ENCODE data around the gene PATJ.

DNA sequence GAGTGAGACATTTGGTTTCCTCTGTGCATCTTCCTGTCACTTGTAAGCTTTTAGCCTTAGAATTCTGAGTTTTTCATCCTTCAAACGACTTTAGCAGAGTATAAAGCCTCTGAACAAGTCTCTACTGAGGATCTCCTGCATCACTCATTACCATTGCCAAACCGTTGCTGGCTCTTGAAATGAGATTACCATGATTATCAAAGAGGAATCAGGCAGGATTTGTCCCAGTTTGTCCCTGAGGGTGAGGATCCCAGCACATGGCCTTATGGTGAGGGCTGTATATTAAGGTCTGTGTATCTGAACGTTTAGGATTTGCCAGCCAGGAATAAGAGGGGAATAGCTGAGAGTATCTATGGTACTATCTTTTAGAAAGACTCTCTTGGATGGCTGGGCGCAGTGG, 282.9 kb downstream of the PATJ start:
- TF ChIP-seq CTCF (IDR thresholded peaks at IDR 0.05) = no peak
- no peak for TF ChIP-seq EZH2 (IDR thresholded peaks at IDR 0.05; ENCODE audit: borderline replicate concordance, insufficient read depth, low read depth, low read length, poor library complexity, severe bottlenecking)
